Femur (tissue), 1 donor: Measurements from ENCODE around the gene GIPC3.
"Not testable (repeated sequence)": the region's sequence is repeated elsewhere in the genome, so short reads cannot be mapped to it uniquely, and the experiment has no call there.

Experiments used
- DNase-seq: peaks from one replicate; pipeline ENCODE4 v3.0.0-alpha.2; 2017

The GIPC3 gene

GRCh38 chr19:3578390-3578789 is 6.9 kb upstream of the GIPC3 start:
- DNase-seq: no peak

GRCh38 chr19:3580156-3580934 is 4.9 kb upstream of the GIPC3 start:
- DNase-seq: no peak

- not testable (repeated sequence) for DNase-seq
These were observed 3.5 kb upstream of the GIPC3 start for GRCh38 chr19:3581792-3582191.

- DNase-seq: not testable (repeated sequence)
These were observed 1.1 kb upstream of the GIPC3 start for GRCh38 chr19:3584036-3584802.

- no peak for DNase-seq
These were observed 899 bp downstream of the GIPC3 start for GRCh38 chr19:3586127-3586626.

GRCh38 chr19:3586707-3587346 is 1.5 kb downstream of the GIPC3 start:
- no peak for DNase-seq

GRCh38 chr19:3589439-3589838 is 4.2 kb downstream of the GIPC3 start:
- DNase-seq: no peak

- no peak for DNase-seq
These were observed 4.7 kb downstream of the GIPC3 start for GRCh38 chr19:3589949-3590348.

- no peak for DNase-seq
These were observed 5.8 kb downstream of the GIPC3 start for GRCh38 chr19:3590991-3591659.

GRCh38 chr19:3591876-3592613 is 6.8 kb downstream of the GIPC3 start:
- DNase-seq: no peak

- DNase-seq: no peak
These were observed 7.9 kb downstream of the GIPC3 start for GRCh38 chr19:3593156-3593555.

- DNase-seq: no peak
These were observed 10.3 kb downstream of the GIPC3 start for GRCh38 chr19:3595521-3596061.

GRCh38 chr19:3599776-3600187 is 14.5 kb downstream of the GIPC3 start:
- DNase-seq: no peak

- DNase-seq: no peak
These were observed 15.7 kb downstream of the GIPC3 start for GRCh38 chr19:3601021-3601420.

GRCh38 chr19:3603121-3603811 is 18.0 kb downstream of the GIPC3 start:
- peak; percentile 23 for DNase-seq

- peak; percentile 18 for DNase-seq
These were observed 19.1 kb downstream of the GIPC3 start for GRCh38 chr19:3604227-3604986.

GRCh38 chr19:3604987-3605343 is 19.7 kb downstream of the GIPC3 start:
- peak; percentile 24 for DNase-seq

- DNase-seq: no peak
These were observed 20.1 kb downstream of the GIPC3 start for GRCh38 chr19:3605361-3605760.

GRCh38 chr19:3605770-3606169 is 20.5 kb downstream of the GIPC3 start:
- no peak for DNase-seq

GRCh38 chr19:3606174-3606689 is 21.0 kb downstream of the GIPC3 start:
- DNase-seq: peak; percentile 41
